DMS 273 treated with DMSO at 0.1 percent for 48 hours (cell line): ENCODE results near the gene DQX1.

Source experiments
- DNase-seq: peaks from one replicate; lab custom pipeline; 2025; lab: John Stamatoyannopoulos, UW

DQX1 gene

GRCh38 chr2:74507926-74508520 is 18.0 kb downstream of the DQX1 start:
- peak; percentile 76 for DNase-seq

DNA sequence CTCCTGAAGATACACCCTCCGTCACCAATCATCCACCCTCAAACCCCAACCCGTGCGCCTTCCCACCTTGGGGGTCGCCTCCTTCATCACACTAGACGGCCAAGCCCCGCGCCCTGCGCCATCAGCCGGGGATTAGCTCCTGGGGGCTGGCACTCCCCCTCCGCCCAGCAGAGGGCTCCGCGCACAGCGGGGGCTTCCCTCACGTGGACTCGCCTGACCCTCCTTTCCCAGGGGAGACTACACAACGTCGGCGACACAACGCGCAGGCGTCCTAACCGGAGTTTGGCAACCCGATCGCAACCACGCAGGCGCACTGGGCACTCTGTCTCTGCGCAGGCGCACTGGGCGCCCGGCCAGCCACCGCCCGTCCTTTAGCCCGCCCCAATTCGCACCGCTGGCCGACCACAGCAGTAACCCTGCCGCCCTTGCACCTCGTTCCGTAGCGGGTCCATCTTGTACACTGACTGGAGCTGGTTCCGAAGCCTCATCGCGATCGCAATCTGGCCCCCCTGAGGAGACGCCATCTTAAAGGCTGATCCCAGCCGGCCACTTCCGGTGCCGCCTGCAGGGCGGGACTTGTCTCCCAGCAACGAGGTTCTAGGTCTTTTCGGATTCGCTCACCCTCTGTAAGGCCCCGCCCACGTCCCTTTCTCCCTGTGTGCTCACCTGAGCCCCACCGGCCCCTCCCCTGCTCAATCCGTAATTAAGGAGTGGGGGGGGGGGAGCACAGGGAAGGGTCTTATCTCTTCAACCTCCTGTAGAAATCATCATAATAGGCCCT is 18.7 kb downstream of the DQX1 start, which contains the start of gene PCGF1:
Gene PCGF1 (minus strand): TSS at position 551 of the 781 bp plus-strand sequence. CDS start 27 bp downstream, at position 524.
- peak; percentile 97 for DNase-seq

- DNase-seq, result no peak
Measured at GRCh38 chr2:74505448-74506246, 20.4 kb downstream of the DQX1 start.

GRCh38 chr2:74504591-74504990 is 21.4 kb downstream of the DQX1 start:
- DNase-seq, result no peak

DNA sequence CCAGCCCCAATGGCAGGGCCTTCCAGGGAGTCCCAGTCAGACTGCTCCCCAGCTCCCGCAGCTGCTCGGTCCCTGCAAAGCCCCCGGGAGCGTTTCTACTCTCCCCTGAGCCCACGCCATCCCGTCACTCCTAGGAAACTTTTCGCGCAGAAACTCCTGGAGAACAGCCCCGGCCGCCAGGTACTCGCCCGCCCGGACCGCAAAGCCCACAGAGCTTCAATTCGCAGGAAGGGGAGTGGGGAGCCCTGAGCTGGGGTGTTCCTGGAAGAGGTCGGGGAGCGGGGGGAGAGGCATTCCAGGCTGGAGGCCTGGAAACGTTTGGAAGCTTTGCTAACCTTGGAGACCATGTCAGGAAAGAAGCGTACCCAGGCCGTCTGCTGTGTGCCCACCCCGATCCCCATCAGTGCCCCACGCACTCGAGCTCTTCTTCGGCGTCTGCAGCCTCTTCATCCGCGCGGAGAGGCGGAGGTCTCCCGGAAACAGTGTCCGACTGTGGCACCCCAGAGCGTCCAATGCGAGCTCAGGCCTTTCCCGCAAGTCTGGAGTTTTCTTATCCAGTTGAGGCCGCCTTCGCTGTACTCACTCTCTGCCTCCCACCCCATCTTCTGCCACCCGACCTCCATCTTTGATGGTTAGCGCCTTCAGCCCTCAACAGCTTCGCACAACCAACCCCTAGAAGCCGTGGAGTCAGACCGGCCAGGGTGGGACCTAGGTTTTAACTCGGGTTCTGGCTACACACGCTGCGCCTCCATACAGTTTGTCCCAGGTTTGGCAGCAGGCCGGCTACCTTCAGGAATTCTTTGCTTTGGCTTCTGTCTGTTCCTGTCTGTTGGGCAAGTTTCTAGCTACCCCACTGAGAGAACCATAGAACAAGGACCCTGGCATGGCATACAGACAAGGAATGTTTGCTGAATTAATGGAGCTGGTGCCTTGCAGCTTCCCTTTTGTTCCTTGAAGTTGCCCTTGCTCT is 22.2 kb downstream of the DQX1 start:
- no peak for DNase-seq

DNA sequence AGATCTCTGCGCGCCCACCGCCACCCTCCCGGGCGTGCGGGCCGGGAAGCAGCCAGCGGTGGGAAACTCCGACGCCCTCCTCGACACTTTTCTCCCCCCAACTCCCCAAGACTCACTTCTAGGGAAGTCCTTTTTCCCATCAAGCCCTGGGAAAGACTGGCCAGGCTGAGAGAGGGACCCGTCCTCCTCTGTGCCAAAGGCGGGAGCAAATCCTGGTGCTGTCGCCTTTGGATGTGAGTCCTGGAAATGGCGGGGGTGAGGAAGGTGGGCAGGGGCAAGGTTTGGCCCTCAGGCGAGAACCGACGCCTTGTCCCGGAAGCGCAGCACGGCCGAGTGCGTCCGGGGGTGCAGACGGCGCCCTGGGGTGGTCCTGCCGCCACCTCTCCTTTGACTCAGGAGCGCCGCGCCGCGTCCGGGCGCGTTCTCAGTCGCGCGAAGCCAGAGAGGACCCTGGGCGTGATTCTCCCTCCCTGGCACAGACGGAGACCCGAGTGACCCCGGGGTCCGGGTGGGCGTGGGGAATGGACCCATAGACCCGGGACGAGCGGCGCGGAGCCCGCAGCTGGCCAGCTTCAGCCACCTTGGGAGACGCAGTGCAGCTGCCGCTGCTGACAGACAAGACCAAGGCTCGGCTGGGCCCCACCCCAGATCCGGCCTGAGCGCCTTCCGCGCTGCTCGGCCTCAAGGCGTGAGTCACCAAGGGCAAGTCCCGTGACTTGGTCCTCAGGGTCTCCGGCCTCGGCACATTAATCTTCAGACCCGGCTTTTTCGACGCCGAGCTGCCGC is 23.1 kb downstream of the DQX1 start:
- no peak for DNase-seq

DNA sequence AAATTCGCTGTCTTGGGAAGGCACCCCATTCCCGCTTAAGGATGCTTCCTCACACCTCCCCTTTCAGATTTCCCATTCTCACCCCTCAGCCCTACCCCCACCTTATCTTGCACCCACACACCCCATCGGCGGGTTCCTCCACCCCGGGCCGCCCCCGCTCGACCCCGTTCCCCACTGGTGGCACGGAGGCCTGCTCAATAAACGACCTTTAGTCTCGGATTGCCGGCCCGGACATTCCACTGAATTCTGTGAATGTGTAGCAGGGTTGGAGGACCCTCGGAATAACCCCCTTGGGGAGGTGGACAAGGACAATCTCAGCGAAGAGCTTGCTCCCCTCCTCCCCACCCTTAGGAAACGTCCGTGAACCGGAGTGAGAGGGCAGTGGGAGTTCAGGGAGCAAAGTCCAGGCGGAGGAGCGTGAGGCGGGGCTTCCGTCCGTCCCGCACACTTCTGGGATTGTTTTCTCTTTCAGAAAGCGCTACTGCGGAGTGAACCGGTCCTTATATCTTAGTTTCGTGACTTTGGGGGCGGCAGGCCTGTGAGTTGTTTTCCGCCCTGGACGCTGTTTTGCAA is 23.8 kb downstream of the DQX1 start:
- DNase-seq, result no peak

DNA sequence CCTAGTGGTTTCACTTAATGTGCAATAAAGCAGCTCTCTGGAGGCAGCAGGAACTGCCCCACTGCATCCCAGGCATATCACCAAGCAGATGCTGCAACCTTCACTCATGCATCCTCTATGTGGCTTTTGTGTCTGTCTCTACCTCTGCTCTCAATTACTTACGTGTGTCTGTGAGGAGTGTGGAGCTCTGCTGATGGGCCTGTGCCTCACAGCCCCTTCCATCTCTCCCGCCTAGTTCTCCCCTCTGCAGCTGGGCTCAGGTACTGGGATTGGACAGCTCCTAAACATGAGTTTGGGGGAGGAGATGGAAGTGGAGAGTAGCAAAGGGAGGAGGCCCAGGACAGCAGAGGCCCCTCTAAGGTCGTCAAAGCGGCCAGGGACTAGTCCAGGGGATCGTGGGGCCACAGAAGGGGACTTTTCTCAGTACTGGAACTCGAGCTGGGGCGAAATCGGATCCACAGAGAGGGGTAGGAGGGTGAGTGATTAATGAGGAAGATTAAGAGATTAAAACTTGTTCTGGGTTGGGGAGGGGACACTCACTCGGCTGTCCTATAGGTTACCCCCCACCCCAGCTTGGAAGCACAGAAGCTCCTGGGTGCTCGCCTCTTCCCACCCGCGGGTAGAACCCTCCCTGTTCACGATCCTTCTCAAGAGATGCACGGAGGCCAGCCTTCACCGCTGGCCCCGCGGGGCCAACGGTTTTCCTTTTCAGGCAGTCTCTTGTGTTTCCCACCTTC is 24.5 kb downstream of the DQX1 start:
- no peak for DNase-seq

- no peak for DNase-seq
Measured at GRCh38 chr2:74500578-74500946, 25.5 kb downstream of the DQX1 start.

- no peak for DNase-seq
Measured at GRCh38 chr2:74499940-74500577, 26.0 kb downstream of the DQX1 start.

DNA sequence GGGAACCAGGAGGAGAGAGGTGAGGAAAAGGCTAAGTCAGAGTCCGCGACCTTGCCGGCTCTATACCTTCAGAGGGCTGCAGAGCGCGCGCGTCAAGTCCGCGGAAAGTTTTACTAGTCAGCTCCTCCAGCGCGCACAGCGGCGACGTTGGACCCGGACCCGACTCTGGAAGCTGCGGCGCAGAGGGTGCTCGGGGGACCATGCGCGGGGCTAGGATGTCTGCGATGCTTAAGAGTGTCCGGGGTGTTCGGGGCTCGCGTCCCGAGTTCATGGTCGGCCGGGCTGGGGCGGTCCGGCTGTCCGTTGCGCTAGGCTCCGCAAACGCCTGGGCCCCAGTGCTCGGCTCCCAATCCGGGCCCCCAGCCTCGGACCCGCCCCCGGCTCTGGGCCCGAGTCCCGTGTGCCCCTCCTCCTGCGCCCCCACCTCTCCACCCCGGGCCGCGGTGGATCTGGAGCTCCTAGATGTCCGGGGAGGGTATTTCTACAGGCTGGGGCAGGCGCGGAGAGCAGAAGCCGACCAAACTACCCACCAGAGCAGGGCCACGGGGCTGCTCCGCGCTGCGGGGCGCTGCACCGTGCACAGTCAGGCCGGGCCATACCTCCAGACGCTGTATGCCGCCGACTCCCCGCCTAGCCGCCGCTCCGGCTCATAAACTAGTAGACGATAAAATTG is 26.6 kb downstream of the DQX1 start, which contains the start of gene LBX2:
Gene LBX2 (minus strand): TSS at position 337 of the 673 bp plus-strand sequence. CDS start 66 bp downstream, at position 271.
- no peak for DNase-seq

GRCh38 chr2:74498500-74499266 is 27.3 kb downstream of the DQX1 start:
- DNase-seq, result no peak

GRCh38 chr2:74497777-74498499 is 28.1 kb downstream of the DQX1 start:
- no peak for DNase-seq

- no peak for DNase-seq
Measured at GRCh38 chr2:74496997-74497776, 28.8 kb downstream of the DQX1 start.

DNA sequence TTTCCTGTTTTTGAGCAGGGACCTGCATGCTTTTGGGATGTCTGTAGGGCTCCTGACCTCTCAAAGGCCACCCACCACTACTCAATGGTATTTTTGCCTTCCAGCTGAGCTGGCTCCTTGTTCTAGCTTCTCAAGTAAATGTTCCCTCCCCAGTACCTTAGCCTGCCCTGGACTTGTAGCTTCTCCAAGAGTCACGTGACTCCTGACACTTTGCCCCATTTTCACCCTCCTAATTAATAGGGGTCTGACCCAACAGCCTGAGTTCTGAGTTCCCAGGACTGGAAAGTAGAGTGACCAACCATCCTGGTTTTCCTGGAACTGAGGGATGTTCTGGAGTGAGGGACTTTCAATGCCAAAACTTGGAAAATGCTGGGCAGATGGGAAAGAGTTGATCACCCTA is 30.6 kb downstream of the DQX1 start:
- no peak for DNase-seq

GRCh38 chr2:74493546-74493945 is 32.5 kb downstream of the DQX1 start:
- no peak for DNase-seq
